ENCODE measurements around the gene GALK2.
"Not testable (repeated sequence)": the region's sequence is repeated elsewhere in the genome, so short reads cannot be mapped to it uniquely, and the experiment has no call there.

DNA sequence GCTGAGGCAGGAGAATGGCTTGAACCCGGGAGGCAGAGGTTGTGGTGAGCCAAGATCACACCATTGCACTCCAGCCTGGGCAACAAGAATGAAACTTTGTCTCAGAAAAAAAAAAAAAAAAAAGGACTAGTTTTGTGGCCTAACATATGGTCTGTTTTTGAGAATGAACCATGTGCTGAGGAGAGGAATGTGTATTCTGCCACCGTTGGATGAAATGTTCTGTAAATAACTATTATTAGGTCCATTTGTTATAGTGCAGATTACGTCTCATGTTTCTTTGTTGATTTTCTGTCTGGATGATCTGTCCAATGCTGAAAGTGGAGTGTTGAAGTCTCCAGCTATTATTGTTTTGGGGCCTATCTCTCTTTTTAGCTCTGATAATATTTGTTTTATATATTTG is 13.7 kb downstream of the GALK2 start:
- TF ChIP-seq CTCF (IDR thresholded peaks at IDR 0.05; ENCODE audit: low read length); EZH2 (IDR thresholded peaks at IDR 0.05; ENCODE audit: borderline replicate concordance, low read length): not testable (repeated sequence)

All from OCI-LY1 (cell line).